Stimulated activated CD8-positive, alpha-beta memory T cell treated with anti-CD3 and anti-CD28 coated beads, Interleukin-4, amount 100 ng/mL, for 4 hours (primary cell): ENCODE measurements around the gene IL12B.
"Not testable (repeated sequence)": the region's sequence is repeated elsewhere in the genome, so short reads cannot be mapped to it uniquely, and the experiment has no call there.

Experiments
- DNase-seq, 2 donors: peaks; one replicate each; pipeline ENCODE4 v3.0.0-alpha.2; 2020; ENCODE audit warnings: low read depth in 2 of 2, low spot score in 1 of 2

Gene IL12B

GRCh38 chr5:159333545-159333925 lies 3.2 kb upstream of the IL12B start:
- no peak for DNase-seq

GRCh38 chr5:159332800-159333544 lies 2.7 kb upstream of the IL12B start:
- DNase-seq, result no peak

- peak; percentile 47 to 66 for DNase-seq
These were observed 1.0 kb upstream of the IL12B start for GRCh38 chr5:159331093-159331973.

- DNase-seq, result no peak
These were observed 5.3 kb downstream of the IL12B start for GRCh38 chr5:159324986-159325385.

- DNase-seq, result no peak
These were observed 6.1 kb downstream of the IL12B start for GRCh38 chr5:159324102-159324755.

- DNase-seq, result no peak
These were observed 8.1 kb downstream of the IL12B start for GRCh38 chr5:159322180-159322579.

GRCh38 chr5:159319832-159320231 lies 10.5 kb downstream of the IL12B start:
- DNase-seq, result no peak

- DNase-seq, result no peak
These were observed 10.9 kb downstream of the IL12B start for GRCh38 chr5:159319363-159319762.

- DNase-seq, result no peak
These were observed 11.8 kb downstream of the IL12B start for GRCh38 chr5:159318448-159318847.

- DNase-seq, result no peak
These were observed 12.4 kb downstream of the IL12B start for GRCh38 chr5:159317849-159318248.

- peak in 1 of 2 donors; percentile 14 for DNase-seq
These were observed 13.5 kb downstream of the IL12B start for GRCh38 chr5:159316519-159317383.

- no peak for DNase-seq
These were observed 17.1 kb downstream of the IL12B start for GRCh38 chr5:159313197-159313596.

GRCh38 chr5:159311063-159311462 lies 19.2 kb downstream of the IL12B start:
- DNase-seq, result no peak

GRCh38 chr5:159310511-159310910 lies 19.8 kb downstream of the IL12B start:
- DNase-seq, result no peak

- no peak for DNase-seq
These were observed 20.4 kb downstream of the IL12B start for GRCh38 chr5:159309689-159310433.

- DNase-seq, result no peak
These were observed 25.2 kb downstream of the IL12B start for GRCh38 chr5:159304961-159305595.

GRCh38 chr5:159303286-159303685 lies 27.0 kb downstream of the IL12B start:
- DNase-seq, result no peak

GRCh38 chr5:159301929-159302860 lies 28.1 kb downstream of the IL12B start:
- DNase-seq, result not testable (repeated sequence)

- no peak for DNase-seq
These were observed 28.8 kb downstream of the IL12B start for GRCh38 chr5:159301466-159301865.
